K562 (cell line): ENCODE data around the gene MYCBP.

Experiments used
- GTF2F1 ChIP-seq: IDR thresholded peaks from 2 replicates; pipeline ENCODE4 v1.6.1; 2011; ENCODE audit warnings: low read depth, low read length, improper control_type of control experiment
- SMARCA4 ChIP-seq: fragments of 450-650 bp; IDR thresholded peaks from 2 replicates; pipeline ENCODE4 v1.6.1; 2016
- TF ChIP-seq, protein P1 (sequence below), 3 experiments: IDR thresholded peaks in 2 of 3; conservative IDR thresholded peaks in 1 of 3; 2 replicates each; pipeline ENCODE4 v1.5.1; 2011 to 2012; ENCODE audit warnings: low read length in 3 of 3, mild to moderate bottlenecking in 3 of 3, control low read depth in 2 of 3, improper control_type of control experiment in 1 of 3, inconsistent platforms in 1 of 3, low read depth in 1 of 3, mixed read lengths in 1 of 3, moderate library complexity in 1 of 3; ENCODE audit not compliant: insufficient read depth in 2 of 3
- TF ChIP-seq, protein P2 (sequence below): sonication (generic); formaldehyde crosslinking; IDR thresholded peaks from 2 replicates; pipeline ENCODE4 v1.8.1; 2023; ENCODE audit warnings: mild to moderate bottlenecking, missing genetic modification reagents
- TF ChIP-seq, protein P3 (sequence below): fragments of 450-650 bp; IDR thresholded peaks from 2 replicates; pipeline ENCODE4 v1.6.1; 2017; ENCODE audit warnings: antibody characterized with exemption, mild to moderate bottlenecking
- TF ChIP-seq, protein P4 (sequence below): fragments of 250-450 bp; sonication (Bioruptor Pico); IDR thresholded peaks from 2 replicates; pipeline ENCODE4 v1.9.0; 2021; ENCODE audit warnings: mild to moderate bottlenecking, inconsistent platforms

DNA sequence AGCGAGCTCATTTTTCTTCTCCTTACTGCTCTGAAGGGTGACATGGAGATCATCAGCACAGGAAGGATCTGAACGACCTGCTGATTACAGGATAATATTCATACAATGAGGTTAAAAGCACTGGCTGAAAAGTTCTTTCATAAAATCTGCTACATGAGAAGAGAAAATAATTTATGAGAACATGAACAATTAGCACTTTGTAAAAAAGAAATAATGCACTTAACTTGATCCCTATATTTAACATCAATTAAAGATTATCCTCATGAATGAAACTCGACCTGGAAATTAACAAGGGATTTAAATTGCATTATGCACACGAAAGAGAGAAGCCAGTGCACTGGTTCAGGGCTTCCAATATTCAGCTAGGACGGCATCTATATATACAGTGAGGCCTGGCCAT, 60.2 kb downstream of the MYCBP start:
- TF ChIP-seq, protein P1, sequence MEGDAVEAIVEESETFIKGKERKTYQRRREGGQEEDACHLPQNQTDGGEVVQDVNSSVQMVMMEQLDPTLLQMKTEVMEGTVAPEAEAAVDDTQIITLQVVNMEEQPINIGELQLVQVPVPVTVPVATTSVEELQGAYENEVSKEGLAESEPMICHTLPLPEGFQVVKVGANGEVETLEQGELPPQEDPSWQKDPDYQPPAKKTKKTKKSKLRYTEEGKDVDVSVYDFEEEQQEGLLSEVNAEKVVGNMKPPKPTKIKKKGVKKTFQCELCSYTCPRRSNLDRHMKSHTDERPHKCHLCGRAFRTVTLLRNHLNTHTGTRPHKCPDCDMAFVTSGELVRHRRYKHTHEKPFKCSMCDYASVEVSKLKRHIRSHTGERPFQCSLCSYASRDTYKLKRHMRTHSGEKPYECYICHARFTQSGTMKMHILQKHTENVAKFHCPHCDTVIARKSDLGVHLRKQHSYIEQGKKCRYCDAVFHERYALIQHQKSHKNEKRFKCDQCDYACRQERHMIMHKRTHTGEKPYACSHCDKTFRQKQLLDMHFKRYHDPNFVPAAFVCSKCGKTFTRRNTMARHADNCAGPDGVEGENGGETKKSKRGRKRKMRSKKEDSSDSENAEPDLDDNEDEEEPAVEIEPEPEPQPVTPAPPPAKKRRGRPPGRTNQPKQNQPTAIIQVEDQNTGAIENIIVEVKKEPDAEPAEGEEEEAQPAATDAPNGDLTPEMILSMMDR (IDR thresholded peaks at IDR 0.05 in 2 of 3, conservative IDR thresholded peaks at IDR 0.05 in 1 of 3; ENCODE audit: insufficient read depth in 2 of 3, low read depth in 1 of 3, low read length in 3 of 3) = no peak
- TF ChIP-seq, protein P2, sequence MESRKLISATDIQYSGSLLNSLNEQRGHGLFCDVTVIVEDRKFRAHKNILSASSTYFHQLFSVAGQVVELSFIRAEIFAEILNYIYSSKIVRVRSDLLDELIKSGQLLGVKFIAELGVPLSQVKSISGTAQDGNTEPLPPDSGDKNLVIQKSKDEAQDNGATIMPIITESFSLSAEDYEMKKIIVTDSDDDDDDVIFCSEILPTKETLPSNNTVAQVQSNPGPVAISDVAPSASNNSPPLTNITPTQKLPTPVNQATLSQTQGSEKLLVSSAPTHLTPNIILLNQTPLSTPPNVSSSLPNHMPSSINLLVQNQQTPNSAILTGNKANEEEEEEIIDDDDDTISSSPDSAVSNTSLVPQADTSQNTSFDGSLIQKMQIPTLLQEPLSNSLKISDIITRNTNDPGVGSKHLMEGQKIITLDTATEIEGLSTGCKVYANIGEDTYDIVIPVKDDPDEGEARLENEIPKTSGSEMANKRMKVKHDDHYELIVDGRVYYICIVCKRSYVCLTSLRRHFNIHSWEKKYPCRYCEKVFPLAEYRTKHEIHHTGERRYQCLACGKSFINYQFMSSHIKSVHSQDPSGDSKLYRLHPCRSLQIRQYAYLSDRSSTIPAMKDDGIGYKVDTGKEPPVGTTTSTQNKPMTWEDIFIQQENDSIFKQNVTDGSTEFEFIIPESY (CRISPR knock-in tag) = no peak
- TF ChIP-seq, protein P3, sequence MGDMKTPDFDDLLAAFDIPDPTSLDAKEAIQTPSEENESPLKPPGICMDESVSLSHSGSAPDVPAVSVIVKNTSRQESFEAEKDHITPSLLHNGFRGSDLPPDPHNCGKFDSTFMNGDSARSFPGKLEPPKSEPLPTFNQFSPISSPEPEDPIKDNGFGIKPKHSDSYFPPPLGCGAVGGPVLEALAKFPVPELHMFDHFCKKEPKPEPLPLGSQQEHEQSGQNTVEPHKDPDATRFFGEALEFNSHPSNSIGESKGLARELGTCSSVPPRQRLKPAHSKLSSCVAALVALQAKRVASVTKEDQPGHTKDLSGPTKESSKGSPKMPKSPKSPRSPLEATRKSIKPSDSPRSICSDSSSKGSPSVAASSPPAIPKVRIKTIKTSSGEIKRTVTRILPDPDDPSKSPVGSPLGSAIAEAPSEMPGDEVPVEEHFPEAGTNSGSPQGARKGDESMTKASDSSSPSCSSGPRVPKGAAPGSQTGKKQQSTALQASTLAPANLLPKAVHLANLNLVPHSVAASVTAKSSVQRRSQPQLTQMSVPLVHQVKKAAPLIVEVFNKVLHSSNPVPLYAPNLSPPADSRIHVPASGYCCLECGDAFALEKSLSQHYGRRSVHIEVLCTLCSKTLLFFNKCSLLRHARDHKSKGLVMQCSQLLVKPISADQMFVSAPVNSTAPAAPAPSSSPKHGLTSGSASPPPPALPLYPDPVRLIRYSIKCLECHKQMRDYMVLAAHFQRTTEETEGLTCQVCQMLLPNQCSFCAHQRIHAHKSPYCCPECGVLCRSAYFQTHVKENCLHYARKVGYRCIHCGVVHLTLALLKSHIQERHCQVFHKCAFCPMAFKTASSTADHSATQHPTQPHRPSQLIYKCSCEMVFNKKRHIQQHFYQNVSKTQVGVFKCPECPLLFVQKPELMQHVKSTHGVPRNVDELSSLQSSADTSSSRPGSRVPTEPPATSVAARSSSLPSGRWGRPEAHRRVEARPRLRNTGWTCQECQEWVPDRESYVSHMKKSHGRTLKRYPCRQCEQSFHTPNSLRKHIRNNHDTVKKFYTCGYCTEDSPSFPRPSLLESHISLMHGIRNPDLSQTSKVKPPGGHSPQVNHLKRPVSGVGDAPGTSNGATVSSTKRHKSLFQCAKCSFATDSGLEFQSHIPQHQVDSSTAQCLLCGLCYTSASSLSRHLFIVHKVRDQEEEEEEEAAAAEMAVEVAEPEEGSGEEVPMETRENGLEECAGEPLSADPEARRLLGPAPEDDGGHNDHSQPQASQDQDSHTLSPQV = no peak
- no peak for TF ChIP-seq GTF2F1
- TF ChIP-seq, protein P4, sequence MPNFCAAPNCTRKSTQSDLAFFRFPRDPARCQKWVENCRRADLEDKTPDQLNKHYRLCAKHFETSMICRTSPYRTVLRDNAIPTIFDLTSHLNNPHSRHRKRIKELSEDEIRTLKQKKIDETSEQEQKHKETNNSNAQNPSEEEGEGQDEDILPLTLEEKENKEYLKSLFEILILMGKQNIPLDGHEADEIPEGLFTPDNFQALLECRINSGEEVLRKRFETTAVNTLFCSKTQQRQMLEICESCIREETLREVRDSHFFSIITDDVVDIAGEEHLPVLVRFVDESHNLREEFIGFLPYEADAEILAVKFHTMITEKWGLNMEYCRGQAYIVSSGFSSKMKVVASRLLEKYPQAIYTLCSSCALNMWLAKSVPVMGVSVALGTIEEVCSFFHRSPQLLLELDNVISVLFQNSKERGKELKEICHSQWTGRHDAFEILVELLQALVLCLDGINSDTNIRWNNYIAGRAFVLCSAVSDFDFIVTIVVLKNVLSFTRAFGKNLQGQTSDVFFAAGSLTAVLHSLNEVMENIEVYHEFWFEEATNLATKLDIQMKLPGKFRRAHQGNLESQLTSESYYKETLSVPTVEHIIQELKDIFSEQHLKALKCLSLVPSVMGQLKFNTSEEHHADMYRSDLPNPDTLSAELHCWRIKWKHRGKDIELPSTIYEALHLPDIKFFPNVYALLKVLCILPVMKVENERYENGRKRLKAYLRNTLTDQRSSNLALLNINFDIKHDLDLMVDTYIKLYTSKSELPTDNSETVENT = no peak
- no peak for TF ChIP-seq SMARCA4
